Activated CD4-positive, alpha-beta T cell treated with anti-CD3 and anti-CD28 coated beads, Interleukin-2, amount 10 ng/mL, durations not matched to agents 24 days and 14 days (primary cell): Measurements from ENCODE around the gene CNTNAP3B. TPM values are rescaled to one million over a fixed set of nuclear protein-coding genes. Genes with fewer than 3 reads are reported as not detected.
"Not testable (repeated sequence)": the region's sequence is repeated elsewhere in the genome, so short reads cannot be mapped to it uniquely, and the experiment has no call there.

Experiments
- DNase-seq: peaks from one replicate; pipeline ENCODE4 v3.0.0; 2022
- H3K27ac Mint-ChIP-seq: one replicate; pipeline ENCODE4 v1.8.0; 2022; ENCODE audit warnings: mild to moderate bottlenecking, mixed read lengths
- H3K27me3 Mint-ChIP-seq: one replicate; pipeline ENCODE4 v1.8.0; 2022; ENCODE audit warnings: mixed read lengths
- H3K36me3 Mint-ChIP-seq: one replicate; pipeline ENCODE4 v1.8.0; 2022; ENCODE audit warnings: low read depth, mild to moderate bottlenecking, mixed read lengths
- H3K4me1 Mint-ChIP-seq: one replicate; pipeline ENCODE4 v1.8.0; 2021; ENCODE audit warnings: mixed read lengths
- H3K4me3 Mint-ChIP-seq: one replicate; pipeline ENCODE4 v1.8.0; 2022; ENCODE audit warnings: mild to moderate bottlenecking, moderate library complexity, mixed read lengths
- H3K9me3 Mint-ChIP-seq: one replicate; pipeline ENCODE4 v1.8.0; 2021; ENCODE audit warnings: mixed read lengths
- intact Hi-C: fragments of 100-400 bp; cut with micrococcal nuclease; formaldehyde crosslinking; loops from one replicate; pipeline ENCODE4 v1.15.1; 2023
- total RNA-seq: library from RNA; stranded (reverse); gene quantifications from 2 replicates; pipeline ENCODE4 v1.2.3, GENCODE V29; 2022

CNTNAP3B gene
- total RNA-seq, result not detected in 2 replicates

DNA sequence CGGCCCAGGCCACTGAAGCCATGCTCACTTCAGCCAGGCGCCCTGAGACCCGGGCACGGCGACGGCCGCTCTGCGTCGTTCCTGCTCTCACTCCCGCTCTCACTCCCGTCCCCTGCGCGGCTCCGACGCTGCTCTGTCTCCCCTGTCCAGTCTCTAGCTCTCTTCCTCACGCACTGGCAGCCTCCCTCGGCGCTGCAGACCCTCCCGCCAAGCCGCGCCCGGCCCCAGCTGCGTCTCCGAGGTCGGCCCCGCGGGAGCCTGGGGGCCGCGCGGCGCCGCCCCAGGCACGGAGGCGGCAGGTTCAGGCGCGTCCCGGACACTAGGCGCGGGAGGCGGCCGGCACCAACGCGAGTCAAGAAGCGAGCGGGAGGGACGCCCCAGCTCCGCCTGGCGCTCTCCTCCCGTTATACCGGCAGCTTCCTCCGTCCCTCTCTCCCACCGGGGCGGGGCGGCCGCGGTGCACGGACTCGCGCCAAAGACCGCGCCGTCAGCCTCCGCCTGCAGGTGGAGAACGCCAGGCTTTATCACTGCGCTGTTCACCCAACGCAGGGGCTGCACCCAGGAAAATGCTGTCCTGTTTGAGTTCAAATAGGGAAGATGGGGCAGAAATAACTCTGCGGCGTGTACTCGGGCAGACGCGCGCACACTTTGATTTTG, at the start of gene CNTNAP3B:
CNTNAP3B (minus strand) TSS at position 354 of the 657 bp plus-strand sequence; CDS start at position 22, 332 bp downstream.
- H3K27me3 Mint-ChIP-seq, H3K36me3 Mint-ChIP-seq, H3K4me1 Mint-ChIP-seq, H3K27ac Mint-ChIP-seq, H3K9me3 Mint-ChIP-seq, intact Hi-C loops, DNase-seq, H3K4me3 Mint-ChIP-seq: not testable (repeated sequence)

DNA sequence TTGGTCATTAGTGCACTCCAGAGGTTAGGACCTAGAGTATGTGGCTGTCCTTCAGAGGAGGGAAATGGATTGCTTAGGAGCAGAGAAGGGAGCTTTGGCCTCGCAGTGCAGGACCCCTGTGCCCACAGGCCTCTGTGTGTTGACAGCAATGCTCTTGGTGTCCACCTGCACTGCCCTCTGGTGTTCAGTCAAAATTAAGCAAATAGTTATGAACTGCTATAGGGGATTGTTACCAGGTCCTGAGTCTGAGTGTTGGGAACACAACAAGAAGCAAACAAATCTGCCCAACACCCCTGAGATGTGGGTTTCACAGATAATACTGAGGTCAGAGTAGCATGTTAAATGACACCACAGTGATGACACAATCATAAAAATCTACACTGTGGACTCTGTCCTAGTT, 31.1 kb upstream of the CNTNAP3B start:
- intact Hi-C loops, H3K27ac Mint-ChIP-seq, H3K27me3 Mint-ChIP-seq, H3K36me3 Mint-ChIP-seq, H3K9me3 Mint-ChIP-seq, H3K4me1 Mint-ChIP-seq, H3K4me3 Mint-ChIP-seq, DNase-seq: not testable (repeated sequence)

GRCh38 chr9:42127056-42127841, 2.0 kb downstream of the CNTNAP3B start:
- H3K27ac Mint-ChIP-seq, H3K36me3 Mint-ChIP-seq, H3K4me1 Mint-ChIP-seq, H3K9me3 Mint-ChIP-seq, intact Hi-C loops, H3K4me3 Mint-ChIP-seq, H3K27me3 Mint-ChIP-seq, DNase-seq: not testable (repeated sequence)

- H3K4me1 Mint-ChIP-seq, DNase-seq, H3K4me3 Mint-ChIP-seq, H3K9me3 Mint-ChIP-seq, H3K27ac Mint-ChIP-seq, intact Hi-C loops, H3K27me3 Mint-ChIP-seq, H3K36me3 Mint-ChIP-seq: not testable (repeated sequence)
Observed at GRCh38 chr9:42121007-42121406, 8.2 kb downstream of the CNTNAP3B start.

DNA sequence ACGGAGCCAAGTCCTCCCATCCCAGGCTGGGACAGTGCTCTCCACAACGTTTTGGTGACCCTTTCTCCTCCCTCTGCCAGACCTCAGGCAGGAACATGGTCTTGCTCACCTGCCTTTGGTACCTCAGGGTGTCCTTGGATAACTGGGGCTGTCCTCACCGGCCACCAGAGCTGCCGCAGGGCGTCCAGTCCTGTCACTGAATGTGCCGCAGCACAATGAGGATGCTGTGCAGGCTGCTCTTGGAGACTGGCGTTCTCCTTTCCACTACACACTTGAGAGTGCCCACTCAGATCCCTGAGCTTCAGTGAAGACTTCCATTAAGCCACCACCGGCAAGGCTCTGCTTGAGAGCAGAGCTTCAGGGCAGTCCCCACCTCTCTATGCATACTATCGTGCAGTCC, 33.3 kb downstream of the CNTNAP3B start:
- intact Hi-C loops, H3K9me3 Mint-ChIP-seq, H3K36me3 Mint-ChIP-seq, H3K4me3 Mint-ChIP-seq, H3K27me3 Mint-ChIP-seq, DNase-seq, H3K4me1 Mint-ChIP-seq, H3K27ac Mint-ChIP-seq: not testable (repeated sequence)

DNA sequence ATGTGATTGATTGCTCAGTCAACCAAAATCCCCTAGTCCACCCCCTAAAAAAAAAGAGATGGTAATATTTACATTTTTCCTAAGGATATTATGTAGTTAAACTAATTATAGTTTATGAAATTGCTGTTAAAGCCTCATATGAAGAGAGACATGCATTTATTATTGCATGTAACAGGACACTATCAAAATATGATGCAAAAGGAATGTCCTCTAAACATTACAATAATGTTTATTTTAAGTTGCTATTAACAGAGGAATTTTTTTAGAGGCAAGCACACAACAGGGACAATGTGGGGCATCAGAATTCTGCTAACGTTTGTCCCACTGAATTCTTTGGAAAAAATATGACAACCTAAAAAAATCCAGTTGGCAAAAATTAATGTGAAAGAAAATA, 44.7 kb downstream of the CNTNAP3B start:
- DNase-seq, H3K4me3 Mint-ChIP-seq, H3K27ac Mint-ChIP-seq, H3K27me3 Mint-ChIP-seq, H3K9me3 Mint-ChIP-seq, intact Hi-C loops, H3K4me1 Mint-ChIP-seq, H3K36me3 Mint-ChIP-seq: not testable (repeated sequence)

- H3K4me3 Mint-ChIP-seq, DNase-seq, intact Hi-C loops, H3K36me3 Mint-ChIP-seq, H3K9me3 Mint-ChIP-seq, H3K27me3 Mint-ChIP-seq, H3K4me1 Mint-ChIP-seq, H3K27ac Mint-ChIP-seq: not testable (repeated sequence)
Observed at GRCh38 chr9:42083877-42084558, 45.2 kb downstream of the CNTNAP3B start.

DNA sequence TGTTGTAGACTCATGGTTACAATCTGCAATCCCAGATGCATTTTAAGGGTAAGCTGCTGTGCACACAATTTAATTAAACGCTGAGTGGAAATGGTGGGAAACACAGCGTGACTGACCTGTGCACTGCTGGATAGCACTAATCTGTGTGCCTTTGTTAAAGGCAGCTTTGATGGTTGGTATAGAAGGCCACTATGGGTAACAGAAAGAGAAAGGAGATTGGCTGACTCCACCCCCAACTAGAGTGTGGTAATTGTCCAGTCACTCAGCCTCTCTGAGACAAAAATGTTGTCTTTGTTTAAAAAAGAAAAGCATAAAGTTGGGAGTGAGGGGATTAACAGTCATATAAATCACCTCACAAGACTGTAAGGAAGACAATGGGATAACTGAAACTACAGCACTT, 48.9 kb downstream of the CNTNAP3B start:
- not testable (repeated sequence) for H3K36me3 Mint-ChIP-seq, DNase-seq

GRCh38 chr9:42074868-42075267, 54.4 kb downstream of the CNTNAP3B start:
- DNase-seq, H3K4me1 Mint-ChIP-seq, H3K9me3 Mint-ChIP-seq, intact Hi-C loops, H3K27ac Mint-ChIP-seq, H3K36me3 Mint-ChIP-seq, H3K27me3 Mint-ChIP-seq, H3K4me3 Mint-ChIP-seq: not testable (repeated sequence)

More for the DNA sequence above, 48.9 kb downstream of the CNTNAP3B start:
- H3K9me3 Mint-ChIP-seq, H3K27ac Mint-ChIP-seq, H3K4me3 Mint-ChIP-seq, H3K27me3 Mint-ChIP-seq, H3K4me1 Mint-ChIP-seq, intact Hi-C loops: not testable (repeated sequence)

DNA sequence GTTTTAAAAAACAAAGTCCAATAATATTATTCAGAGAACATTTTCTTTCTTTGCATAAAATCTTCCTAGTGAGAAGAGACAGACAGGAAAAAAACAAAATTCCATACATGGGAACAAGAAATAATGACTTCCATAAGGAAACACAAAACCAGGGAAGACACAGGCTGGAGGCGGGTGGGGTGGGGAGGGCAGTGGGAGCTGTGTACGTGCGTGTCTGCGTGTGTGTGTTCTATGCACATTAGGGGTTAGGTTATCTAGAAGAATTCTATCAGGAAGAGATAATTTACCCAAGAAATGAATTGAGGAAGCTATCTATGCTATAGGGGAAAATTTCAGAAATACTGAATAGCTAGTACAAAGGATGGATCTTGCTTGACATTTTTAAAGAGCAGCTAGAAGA, 58.2 kb downstream of the CNTNAP3B start:
- H3K36me3 Mint-ChIP-seq, DNase-seq, intact Hi-C loops, H3K4me1 Mint-ChIP-seq, H3K27ac Mint-ChIP-seq, H3K4me3 Mint-ChIP-seq, H3K27me3 Mint-ChIP-seq, H3K9me3 Mint-ChIP-seq: not testable (repeated sequence)

GRCh38 chr9:42070035-42070799, 59.0 kb downstream of the CNTNAP3B start:
- DNase-seq, H3K36me3 Mint-ChIP-seq, H3K27me3 Mint-ChIP-seq, H3K4me1 Mint-ChIP-seq, H3K4me3 Mint-ChIP-seq, H3K9me3 Mint-ChIP-seq, intact Hi-C loops, H3K27ac Mint-ChIP-seq: not testable (repeated sequence)

DNA sequence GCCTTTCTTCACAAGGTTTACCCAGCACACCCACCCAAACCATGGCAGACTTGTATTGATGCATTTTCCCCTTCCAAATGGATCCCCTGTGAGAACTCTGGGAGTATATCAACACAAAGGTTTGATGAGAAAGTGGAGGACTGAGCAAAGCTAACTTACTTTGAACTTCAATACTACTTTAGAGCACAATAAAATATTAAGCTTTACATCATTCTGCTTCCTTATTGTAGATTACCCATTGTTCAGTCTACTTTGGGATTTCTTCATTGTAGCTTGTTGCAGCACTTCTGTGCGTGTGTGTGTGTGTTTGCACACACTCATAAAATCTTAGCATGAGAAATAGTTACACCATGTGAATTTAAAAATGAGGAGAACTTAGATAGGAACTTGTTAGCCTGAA, 75.4 kb downstream of the CNTNAP3B start:
- intact Hi-C loops, H3K4me1 Mint-ChIP-seq, H3K4me3 Mint-ChIP-seq, H3K36me3 Mint-ChIP-seq, DNase-seq, H3K27ac Mint-ChIP-seq, H3K27me3 Mint-ChIP-seq, H3K9me3 Mint-ChIP-seq: not testable (repeated sequence)

DNA sequence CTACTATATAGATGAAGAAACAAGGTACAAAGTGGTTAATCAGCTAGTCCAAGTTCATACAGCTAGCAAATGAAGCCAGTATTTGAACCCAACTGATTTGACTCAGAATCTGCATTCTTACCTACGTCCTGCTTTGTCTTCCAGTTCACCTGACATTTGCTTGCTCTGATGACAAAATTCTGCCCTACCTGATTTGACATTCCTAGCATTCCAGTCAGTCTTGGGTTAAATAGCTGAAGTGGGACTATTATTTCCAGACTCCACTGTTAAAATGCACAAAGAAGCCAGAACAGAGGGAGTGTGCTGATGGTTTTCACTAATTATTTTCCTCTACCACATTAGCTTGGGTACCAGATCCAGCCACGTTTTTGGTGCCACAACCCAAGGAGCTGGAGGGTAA, 78.5 kb downstream of the CNTNAP3B start:
- intact Hi-C loops, H3K36me3 Mint-ChIP-seq, H3K27me3 Mint-ChIP-seq, DNase-seq, H3K4me3 Mint-ChIP-seq, H3K4me1 Mint-ChIP-seq, H3K27ac Mint-ChIP-seq, H3K9me3 Mint-ChIP-seq: not testable (repeated sequence)
